Esophagus squamous epithelium (tissue), 4 donors: ENCODE data around the gene EFS.

Experiments
- POLR2A ChIP-seq, 4 donors: fragments of 450-650 bp; IDR thresholded peaks; one replicate each; pipeline ENCODE4 v1.6.1; 2017; ENCODE audit warnings: antibody characterized with exemption in 4 of 4, mild to moderate bottlenecking in 4 of 4, moderate library complexity in 3 of 4
- TF ChIP-seq, protein P1 (sequence below), 6 experiments: fragments of 450-650 bp in 4 of 6; fragments of 200-600 bp in 2 of 6; sonication (generic) in 2 of 6; IDR thresholded peaks; one replicate each; pipeline ENCODE4 v1.5.1; 2016 to 2019; ENCODE audit warnings: antibody characterized with exemption in 6 of 6, mild to moderate bottlenecking in 4 of 6, moderate library complexity in 4 of 6

DNA sequence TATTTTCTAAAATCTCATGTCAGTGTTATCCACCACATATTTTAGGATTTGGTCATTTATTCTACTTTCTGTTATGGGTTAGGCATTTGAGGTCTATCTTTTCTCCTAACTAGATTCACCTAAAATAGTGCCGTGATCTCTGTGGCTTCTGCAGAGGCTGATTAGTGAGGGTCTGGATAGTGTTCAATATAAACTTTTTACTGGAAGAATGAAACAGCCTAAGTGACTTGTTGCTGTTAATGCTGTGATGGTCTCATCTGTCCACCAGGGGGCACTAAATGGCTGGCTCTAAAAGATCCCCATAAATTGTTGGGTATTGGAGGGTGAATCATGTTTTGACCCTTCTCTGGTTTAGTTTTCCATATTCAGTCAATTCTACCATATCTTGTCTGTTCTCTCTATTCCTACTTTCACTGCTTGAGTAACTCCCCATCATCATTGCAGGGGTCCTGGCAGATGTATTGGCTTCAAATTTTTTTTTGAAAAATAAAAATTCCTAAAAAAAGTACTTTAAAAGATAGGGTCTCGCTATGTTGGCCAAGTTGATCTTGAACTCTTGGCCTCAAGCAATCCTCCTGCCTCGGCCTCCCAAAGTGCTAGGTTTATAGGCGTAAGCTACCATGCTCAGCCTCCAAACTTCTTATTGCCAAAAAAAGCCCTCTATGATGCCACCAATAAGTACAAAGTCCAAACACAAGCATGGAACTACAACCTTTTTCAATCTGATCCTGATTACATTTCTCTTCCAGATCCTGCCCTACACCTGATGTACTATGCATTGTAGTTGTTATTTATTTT is 36.8 kb downstream of the EFS start:
- TF ChIP-seq POLR2A (IDR thresholded peaks at IDR 0.05), result no peak
- TF ChIP-seq, protein P1, sequence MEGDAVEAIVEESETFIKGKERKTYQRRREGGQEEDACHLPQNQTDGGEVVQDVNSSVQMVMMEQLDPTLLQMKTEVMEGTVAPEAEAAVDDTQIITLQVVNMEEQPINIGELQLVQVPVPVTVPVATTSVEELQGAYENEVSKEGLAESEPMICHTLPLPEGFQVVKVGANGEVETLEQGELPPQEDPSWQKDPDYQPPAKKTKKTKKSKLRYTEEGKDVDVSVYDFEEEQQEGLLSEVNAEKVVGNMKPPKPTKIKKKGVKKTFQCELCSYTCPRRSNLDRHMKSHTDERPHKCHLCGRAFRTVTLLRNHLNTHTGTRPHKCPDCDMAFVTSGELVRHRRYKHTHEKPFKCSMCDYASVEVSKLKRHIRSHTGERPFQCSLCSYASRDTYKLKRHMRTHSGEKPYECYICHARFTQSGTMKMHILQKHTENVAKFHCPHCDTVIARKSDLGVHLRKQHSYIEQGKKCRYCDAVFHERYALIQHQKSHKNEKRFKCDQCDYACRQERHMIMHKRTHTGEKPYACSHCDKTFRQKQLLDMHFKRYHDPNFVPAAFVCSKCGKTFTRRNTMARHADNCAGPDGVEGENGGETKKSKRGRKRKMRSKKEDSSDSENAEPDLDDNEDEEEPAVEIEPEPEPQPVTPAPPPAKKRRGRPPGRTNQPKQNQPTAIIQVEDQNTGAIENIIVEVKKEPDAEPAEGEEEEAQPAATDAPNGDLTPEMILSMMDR (IDR thresholded peaks at IDR 0.05), result peak; percentile 70 to 92 (median 88)
